ENCODE results near the gene CAMK2A. TPM values are rescaled to one million over a fixed set of nuclear protein-coding genes. Genes with fewer than 3 reads are reported as not detected.

Gene CAMK2A
- polyA plus RNA-seq, 1 of the 3 experiments (the other 2 are of a cell fraction): 0.10 TPM

GRCh38 chr5:150229571-150229970, 60.0 kb downstream of the CAMK2A start:
- Histone ChIP-seq H3K9me2 (no peaks in the 10 kb centered on the region), H3K36me3 (replicated peaks in 1 of 2; ENCODE audit: control insufficient read depth in 1 of 2, insufficient read depth in 2 of 2, low read length in 1 of 2) (no peaks in the 10 kb centered on the region), H4K20me1 (ENCODE audit: insufficient read depth) (no peaks in the 10 kb centered on the region), H3K79me2 (ENCODE audit: insufficient read depth) (no peaks in the 10 kb centered on the region), H2AFZ (ENCODE audit: low read depth) (no peak overlapping the region), H3K4me2 (no peak overlapping the region), H3K4me3 (ENCODE audit: low read depth in 2 of 2, low read length in 1 of 2) (no peak overlapping the region), H3K9me3 (no peaks in the 10 kb centered on the region), H3K9ac (no peak overlapping the region), H3K27me3 (ENCODE audit: insufficient read depth) (no peaks in the 10 kb centered on the region), H3F3A (replicated peaks; ENCODE audit: insufficient read depth) (no peaks in the 10 kb centered on the region), H3K4me1 (ENCODE audit: control insufficient read depth in 1 of 2, insufficient read depth in 2 of 2, low read depth in 1 of 2, low read length in 1 of 2) (peaks cover 0 to 13% of the 10 kb centered on the region in 2 experiments; a peak in 1 of 4 replicates), H3K27ac (ENCODE audit: low read depth in 2 of 2, low read length in 1 of 2) (no peak overlapping the region)
- TF ChIP-seq EP300 (IDR thresholded peaks at IDR 0.05; ENCODE audit: borderline replicate concordance in 1 of 2, low read depth in 1 of 2, low read length in 1 of 2) (no peak), TCF12 (IDR thresholded peaks at IDR 0.05) (no peak), RFX5 (IDR thresholded peaks at IDR 0.05; ENCODE audit: low read length) (no peak), NRF1 (IDR thresholded peaks at IDR 0.05; ENCODE audit: low read depth, low read length) (no peak), JUND (IDR thresholded peaks at IDR 0.05) (no peak), FOXM1 (IDR thresholded peaks at IDR 0.05; ENCODE audit: low read depth) (no peak)
- TF ChIP-seq, protein P1, sequence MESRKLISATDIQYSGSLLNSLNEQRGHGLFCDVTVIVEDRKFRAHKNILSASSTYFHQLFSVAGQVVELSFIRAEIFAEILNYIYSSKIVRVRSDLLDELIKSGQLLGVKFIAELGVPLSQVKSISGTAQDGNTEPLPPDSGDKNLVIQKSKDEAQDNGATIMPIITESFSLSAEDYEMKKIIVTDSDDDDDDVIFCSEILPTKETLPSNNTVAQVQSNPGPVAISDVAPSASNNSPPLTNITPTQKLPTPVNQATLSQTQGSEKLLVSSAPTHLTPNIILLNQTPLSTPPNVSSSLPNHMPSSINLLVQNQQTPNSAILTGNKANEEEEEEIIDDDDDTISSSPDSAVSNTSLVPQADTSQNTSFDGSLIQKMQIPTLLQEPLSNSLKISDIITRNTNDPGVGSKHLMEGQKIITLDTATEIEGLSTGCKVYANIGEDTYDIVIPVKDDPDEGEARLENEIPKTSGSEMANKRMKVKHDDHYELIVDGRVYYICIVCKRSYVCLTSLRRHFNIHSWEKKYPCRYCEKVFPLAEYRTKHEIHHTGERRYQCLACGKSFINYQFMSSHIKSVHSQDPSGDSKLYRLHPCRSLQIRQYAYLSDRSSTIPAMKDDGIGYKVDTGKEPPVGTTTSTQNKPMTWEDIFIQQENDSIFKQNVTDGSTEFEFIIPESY (IDR thresholded peaks at IDR 0.05; ENCODE audit: borderline replicate concordance, low read depth): no peak
- ChIA-PET POLR2A (no interaction called here), CTCF (interaction anchor here (1.5 to 4.3 kb wide), 3 partner anchors 11 to 395 kb away, joined by 4 to 35 read pairs (median 5); no protein-coding TSS in a partner anchor)
- WGBS (ENCODE audit: low lambda C conversion rate): 72% methylated on average over 3 of the region's 3 CpGs
- DNase-seq: no peak

DNA sequence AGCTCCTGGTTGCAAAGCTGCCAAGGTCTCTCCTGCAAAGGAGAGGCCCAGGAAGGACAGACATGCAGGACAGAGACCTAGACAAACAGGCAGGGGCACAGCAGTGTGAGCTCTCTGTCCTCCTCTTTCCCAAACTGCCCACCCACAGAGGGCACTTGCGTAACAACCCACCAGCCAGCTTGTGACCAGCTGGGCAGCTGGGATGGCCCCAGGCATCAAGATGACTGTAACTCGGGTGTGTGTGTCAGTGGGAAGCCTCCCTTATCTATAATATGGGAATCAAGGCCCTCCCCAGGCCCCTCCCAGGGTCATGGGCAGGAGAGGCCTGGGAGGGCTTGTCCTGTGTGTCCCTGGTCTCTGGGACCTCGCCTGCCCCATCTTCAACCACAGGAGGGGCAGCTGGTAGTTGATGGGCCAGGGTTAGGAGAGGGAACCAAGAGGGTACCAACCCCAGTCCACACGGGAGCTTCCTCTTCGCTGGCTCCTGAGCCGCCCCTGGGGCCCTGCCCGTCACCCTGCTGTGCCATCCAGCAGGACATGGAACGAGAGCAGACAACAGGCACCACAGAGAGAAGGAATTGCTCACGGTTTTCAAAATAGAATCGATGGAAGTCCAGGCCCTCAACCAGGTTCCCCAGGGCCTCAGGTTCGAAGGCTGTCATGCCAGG, 61.8 kb downstream of the CAMK2A start:
- peak; percentile 69 for DNase-seq
- no peaks in the 10 kb centered on the region for H4K20me1 ChIP-seq (ENCODE audit: insufficient read depth)
- no peak overlapping the region for H3K4me2 ChIP-seq
- H3K9me3 ChIP-seq: no peaks in the 10 kb centered on the region
- no peaks in the 10 kb centered on the region for H3F3A ChIP-seq (replicated peaks; ENCODE audit: insufficient read depth)
- H3K27me3 ChIP-seq (ENCODE audit: insufficient read depth): no peaks in the 10 kb centered on the region
- no peaks in the 10 kb centered on the region for H3K9me2 ChIP-seq
- ChIA-PET POLR2A (interaction anchor here (1.3 kb wide), 1 partner anchor 115 kb away, joined by 3 read pairs; no protein-coding TSS in a partner anchor), CTCF (interaction anchor here (0.8 to 4.3 kb wide), 13 partner anchors 10 to 394 kb away, joined by 3 to 35 read pairs (median 4); no protein-coding TSS in a partner anchor)
- no peaks in the 10 kb centered on the region for H3K79me2 ChIP-seq (ENCODE audit: insufficient read depth)
- WGBS (ENCODE audit: low lambda C conversion rate): 72% methylated on average over 10 of the region's 11 CpGs
- H3K4me1 ChIP-seq (ENCODE audit: control insufficient read depth in 1 of 2, insufficient read depth in 2 of 2, low read depth in 1 of 2, low read length in 1 of 2): peaks cover 0 to 13% of the 10 kb centered on the region in 2 experiments; a peak in 1 of 4 replicates
- H2AFZ ChIP-seq (ENCODE audit: low read depth): no peak overlapping the region
- H3K36me3 ChIP-seq (replicated peaks in 1 of 2; ENCODE audit: control insufficient read depth in 1 of 2, insufficient read depth in 2 of 2, low read length in 1 of 2): no peaks in the 10 kb centered on the region
- H3K27ac ChIP-seq (ENCODE audit: low read depth in 2 of 2, low read length in 1 of 2): peak overlapping the region in 1 of 2 experiments; percentile 19; a peak in 1 of 4 replicates
- TF ChIP-seq FOSL2 (IDR thresholded peaks at IDR 0.05; ENCODE audit: borderline replicate concordance, low read depth) (no peak), JUND (IDR thresholded peaks at IDR 0.05) (no peak), RAD21 (IDR thresholded peaks at IDR 0.05; ENCODE audit: low read length) (0 out of 2 replicates have a peak, but pooled peaks have one; percentile 18), MAX (IDR thresholded peaks at IDR 0.05; ENCODE audit: low read depth) (no peak), EP300 (IDR thresholded peaks at IDR 0.05; ENCODE audit: borderline replicate concordance in 1 of 2, low read depth in 1 of 2, low read length in 1 of 2) (no peak), TEAD4 (IDR thresholded peaks at IDR 0.05; ENCODE audit: borderline replicate concordance, insufficient read depth) (no peak), RCOR1 (IDR thresholded peaks at IDR 0.05; ENCODE audit: low read length) (no peak), GATA2 (CRISPR knock-in tag; IDR thresholded peaks at IDR 0.05) (peak; percentile 37), NFIC (IDR thresholded peaks at IDR 0.05; ENCODE audit: borderline replicate concordance) (no peak)
- H3K9ac ChIP-seq: no peak overlapping the region
- no peak overlapping the region for H3K4me3 ChIP-seq (ENCODE audit: low read depth in 2 of 2, low read length in 1 of 2)
